Keratinocyte (primary cell): ENCODE data around the gene ZSCAN5A. TPM values are rescaled to one million over a fixed set of nuclear protein-coding genes. Genes with fewer than 3 reads are reported as not detected.

Source experiments
- DNase-seq: peaks from one replicate; pipeline ENCODE4 v3.0.0-alpha.2; 2011; ENCODE audit warnings: low read depth, missing footprints, low spot score
- FAIRE-seq: peaks from 2 replicates; lab custom pipeline; 2011; peaks lifted over from hg19 to GRCh38; lab: Jason Lieb, UNC
- H2AFZ ChIP-seq: 2 replicates; pipeline ENCODE4 v1.6.0; 2012; ENCODE audit warnings: low read length, control low read depth, inconsistent platforms; ENCODE audit not compliant: control insufficient read depth
- H3K27ac ChIP-seq: 2 replicates; pipeline ENCODE4 v1.5.1; 2011; ENCODE audit warnings: low read length; ENCODE audit not compliant: control insufficient read depth, insufficient read depth
- H3K27me3 ChIP-seq: 3 replicates; pipeline ENCODE4 v1.6.0; 2011; ENCODE audit warnings: low read length; ENCODE audit not compliant: control insufficient read depth, insufficient read depth; ENCODE audit errors: extremely low read depth
- H3K36me3 ChIP-seq, 2 experiments: 2 replicates in 1 of 2; 3 replicates in 1 of 2; pipeline ENCODE4 v1.5.1; 2011; ENCODE audit warnings: low read length in 2 of 2, mild to moderate bottlenecking in 1 of 2; ENCODE audit not compliant: control insufficient read depth in 2 of 2, insufficient read depth in 2 of 2; ENCODE audit errors: extremely low read depth in 1 of 2
- H3K4me1 ChIP-seq: 3 replicates; pipeline ENCODE4 v1.5.1; 2011; ENCODE audit warnings: low read length; ENCODE audit not compliant: control insufficient read depth, insufficient read depth; ENCODE audit errors: extremely low read depth
- H3K4me2 ChIP-seq: 3 replicates; pipeline ENCODE4 v1.6.0; 2011; ENCODE audit warnings: low read depth, low read length; ENCODE audit not compliant: control insufficient read depth, insufficient read depth; ENCODE audit errors: extremely low read depth
- H3K4me3 ChIP-seq, 3 experiments: fragments of 200-600 bp in 1 of 3; sonication (generic) in 1 of 3; 2 replicates in 2 of 3; 3 replicates in 1 of 3; pipeline ENCODE4 v1.5.1; 2011 to 2016; ENCODE audit warnings: low read length in 3 of 3, mild to moderate bottlenecking in 3 of 3, control low read depth in 2 of 3, inconsistent platforms in 1 of 3, low read depth in 1 of 3, mixed read lengths in 1 of 3, mixed run types in 1 of 3, moderate library complexity in 1 of 3; ENCODE audit not compliant: control insufficient read depth in 2 of 3, insufficient read depth in 2 of 3; ENCODE audit errors: extremely low read depth in 1 of 3
- H3K79me2 ChIP-seq: 2 replicates; pipeline ENCODE4 v1.6.0; 2012; ENCODE audit warnings: low read length; ENCODE audit not compliant: control insufficient read depth, insufficient read depth
- H3K9ac ChIP-seq: 3 replicates; pipeline ENCODE4 v1.6.0; 2011; ENCODE audit warnings: low read length; ENCODE audit not compliant: control insufficient read depth, insufficient read depth; ENCODE audit errors: extremely low read depth
- H3K9me1 ChIP-seq: 3 replicates; pipeline ENCODE4 v1.6.0; 2011; ENCODE audit warnings: low read length; ENCODE audit not compliant: control insufficient read depth, insufficient read depth; ENCODE audit errors: extremely low read depth
- H3K9me3 ChIP-seq: 2 replicates; pipeline ENCODE4 v1.5.1; 2012; ENCODE audit warnings: low read depth, low read length; ENCODE audit not compliant: control insufficient read depth
- H4K20me1 ChIP-seq: 3 replicates; pipeline ENCODE4 v1.6.0; 2011; ENCODE audit warnings: low read length; ENCODE audit not compliant: control insufficient read depth, insufficient read depth; ENCODE audit errors: extremely low read depth
- CTCF ChIP-seq, 3 experiments: IDR thresholded peaks in 1 of 3; conservative IDR thresholded peaks in 1 of 3; optimal IDR thresholded peaks in 1 of 3; 2 replicates in 2 of 3; 3 replicates in 1 of 3; pipeline versions ENCODE3 to v1.5.1; 2011; ENCODE audit warnings: low read length in 3 of 3, mild to moderate bottlenecking in 3 of 3, moderate library complexity in 2 of 3, control low read depth in 1 of 3, inconsistent platforms in 1 of 3; ENCODE audit not compliant: insufficient read depth in 2 of 3; ENCODE audit errors: extremely low read depth in 1 of 3
- EZH2 ChIP-seq: IDR thresholded peaks from one replicate; pipeline ENCODE4 v1.6.1; 2012; ENCODE audit warnings: inconsistent platforms, mild to moderate bottlenecking, low read length, moderate library complexity
- dilution Hi-C: fragments of 300-500 bp; cut with MboI; formaldehyde crosslinking; loops from one replicate; pipeline ENCODE4 v1.7.0; 2020; ENCODE audit warnings: low sequenced_read_pairs; ENCODE audit not compliant: extremely low pct_ligation_motif_present
- polyA plus RNA-seq, 5 experiments: library from polyadenylated mRNA; depleted of rRNA in 3 of 5; stranded (reverse) in 3 of 5; stranded (forward) in 1 of 5; unstranded in 1 of 5; fragments of >200 nt; gene quantifications; 1 replicate in 1 of 5; 2 replicates in 3 of 5; 3 replicates in 1 of 5; pipeline versions ENCODE4 v1.2.1 to v1.2.3, GENCODE V29; 2011 to 2012; ENCODE audit warnings: missing spikeins in 2 of 5, low read depth in 1 of 5, low replicate concordance in 1 of 5

Gene ZSCAN5A
- polyA plus RNA-seq, 1 donor (not counting 4 experiments of a cell fraction or from before 2014, with no cell fraction given): 6.1 TPM

GRCh38 chr19:56315077-56315828 is 614 bp upstream of the ZSCAN5A start:
- no peaks in the 10 kb centered on the region for H3K27me3 ChIP-seq
- dilution Hi-C loops: no loop called here
- H3K4me1 ChIP-seq: peaks cover 18% of the 10 kb centered on the region
- FAIRE-seq: peak; percentile 88
- peak overlapping the region; percentile 86 for H3K9ac ChIP-seq
- peak overlapping the region; percentile 88 for H3K27ac ChIP-seq
- peak overlapping the region; percentile 98 for H3K4me2 ChIP-seq
- H3K79me2 ChIP-seq: peaks cover 8% of the 10 kb centered on the region
- H3K9me3 ChIP-seq: no peaks in the 10 kb centered on the region
- H4K20me1 ChIP-seq: no peaks in the 10 kb centered on the region
- peak overlapping the region; percentile 65 to 80 (median 74) for H3K4me3 ChIP-seq
- H3K36me3 ChIP-seq: peaks cover 0 to 7% of the 10 kb centered on the region in 2 experiments
- H3K9me1 ChIP-seq: no peaks in the 10 kb centered on the region
- TF ChIP-seq CTCF (optimal IDR thresholded peaks at IDR 0.05 in 1 of 3, IDR thresholded peaks at IDR 0.05 in 1 of 3, conservative IDR thresholded peaks at IDR 0.05 in 1 of 3; ENCODE audit: extremely low read depth in 1 of 3, insufficient read depth in 2 of 3, low read length in 3 of 3): no peak
- no peak for TF ChIP-seq EZH2
- H2AFZ ChIP-seq: peak overlapping the region; percentile 97
- DNase-seq: peak; percentile 86

GRCh38 chr19:56314018-56314380 is 640 bp downstream of the ZSCAN5A start:
- H4K20me1 ChIP-seq: no peaks in the 10 kb centered on the region
- no peaks in the 10 kb centered on the region for H3K9me3 ChIP-seq
- no peak for DNase-seq
- H3K4me3 ChIP-seq: peak overlapping the region; percentile 65 to 80 (median 74)
- peaks cover 8% of the 10 kb centered on the region for H3K79me2 ChIP-seq
- H3K4me1 ChIP-seq: peaks cover 18% of the 10 kb centered on the region
- TF ChIP-seq CTCF (optimal IDR thresholded peaks at IDR 0.05 in 1 of 3, IDR thresholded peaks at IDR 0.05 in 1 of 3, conservative IDR thresholded peaks at IDR 0.05 in 1 of 3; ENCODE audit: extremely low read depth in 1 of 3, insufficient read depth in 2 of 3, low read length in 3 of 3) (no peak), EZH2 (no peak)
- H3K36me3 ChIP-seq: peaks cover 1 to 7% of the 10 kb centered on the region in 2 experiments
- H2AFZ ChIP-seq: peak overlapping the region; percentile 62
- peak overlapping the region; percentile 88 for H3K27ac ChIP-seq
- H3K27me3 ChIP-seq: no peaks in the 10 kb centered on the region
- no peaks in the 10 kb centered on the region for H3K9me1 ChIP-seq
- no peak for FAIRE-seq
- peak overlapping the region; percentile 81 for H3K4me2 ChIP-seq
- peak overlapping the region; percentile 86 for H3K9ac ChIP-seq
- dilution Hi-C loops: no loop called here
